GM12878 (cell line): ENCODE results near the gene FGFBP1. TPM values are rescaled to one million over a fixed set of nuclear protein-coding genes. Genes with fewer than 3 reads are reported as not detected.

Experiments
- ATAC-seq: fragments of 200-7000 bp; cut with Tn5 transposase; 3 replicates; pipeline ENCODE4 v1.9.1; 2020; ENCODE audit warnings: mild to moderate bottlenecking, moderate library complexity
- BruUV-seq: library from RNA; stranded (reverse); fragments of 400-500 nt; replicated peaks from 2 replicates; lab custom pipeline; 2021; lab: Mats Ljungman, UMichigan
- CTCF ChIA-PET: fragments of 300-600 bp; sonication (Branson Sonifier 250); formaldehyde crosslinking; extraction: SDS; loops from one replicate; lab custom pipeline; 2021; ENCODE audit warnings: inconsistent platforms; lab: Yijun Ruan, JAX
- POLR2A ChIA-PET: fragments of 350-600 bp; formaldehyde crosslinking; extraction: SDS; loops from one replicate; lab custom pipeline; 2021; ENCODE audit warnings: inconsistent platforms; lab: Charles Lee
- RAD21 ChIA-PET: fragments of 300-600 bp; sonication (Branson Sonifier 250); formaldehyde crosslinking; loops from one replicate; lab custom pipeline; 2023; ENCODE audit warnings: antibody characterized with exemption; ENCODE audit not compliant: unreplicated experiment; lab: Charles Lee
- SMC1A ChIA-PET: fragments of 300-600 bp; sonication (Branson Sonifier 250); formaldehyde crosslinking; loops from one replicate; lab custom pipeline; 2023; ENCODE audit not compliant: unreplicated experiment, uncharacterized antibody; lab: Charles Lee
- DNase-seq: peaks from one replicate; pipeline ENCODE4 v3.0.0-alpha.2; 2011; ENCODE audit warnings: low read depth, low spot score
- FAIRE-seq: peaks from 3 replicates; lab custom pipeline; 2011; peaks lifted over from hg19 to GRCh38; lab: Jason Lieb, UNC
- H2AFZ ChIP-seq: 2 replicates; pipeline ENCODE4 v1.6.0; 2011; ENCODE audit warnings: low read depth, low read length, control low read depth; ENCODE audit not compliant: control insufficient read depth
- H3K27ac ChIP-seq: 2 replicates; pipeline ENCODE4 v1.5.1; 2011; ENCODE audit warnings: control low read depth; ENCODE audit not compliant: control insufficient read depth, insufficient read depth
- H3K27me3 ChIP-seq, 2 experiments: replicated peaks in 1 of 2; 2 replicates each; pipeline versions ENCODE4 v1.6.0 to v1.6.1; 2011; ENCODE audit warnings: low read length in 1 of 2; ENCODE audit not compliant: control insufficient read depth in 2 of 2, insufficient read depth in 2 of 2
- H3K36me3 ChIP-seq, 2 experiments: 2 replicates each; pipeline ENCODE4 v1.5.1; 2011; ENCODE audit warnings: low read length in 1 of 2; ENCODE audit not compliant: control insufficient read depth in 2 of 2, insufficient read depth in 2 of 2
- H3K4me1 ChIP-seq: 2 replicates; pipeline ENCODE4 v1.6.1; 2011; ENCODE audit warnings: mild to moderate bottlenecking, low read length, moderate library complexity, mixed read lengths; ENCODE audit not compliant: control insufficient read depth, insufficient read depth
- H3K4me2 ChIP-seq: 2 replicates; pipeline ENCODE4 v1.6.0; 2011; ENCODE audit warnings: control low read depth; ENCODE audit not compliant: control insufficient read depth, insufficient read depth
- H3K4me3 ChIP-seq: fragments of 200-600 bp; sonication (generic); 2 replicates; pipeline ENCODE4 v1.5.1; 2016
- H3K79me2 ChIP-seq: 2 replicates; pipeline ENCODE4 v1.6.0; 2011; ENCODE audit warnings: low read length; ENCODE audit not compliant: control insufficient read depth, insufficient read depth
- H3K9ac ChIP-seq: 2 replicates; pipeline ENCODE4 v1.8.0; 2011; ENCODE audit warnings: low read length, control low read depth, mixed read lengths; ENCODE audit not compliant: control insufficient read depth, insufficient read depth
- H3K9me3 ChIP-seq: replicated peaks from 3 replicates; pipeline ENCODE4 v1.5.1; 2011; ENCODE audit warnings: mild to moderate bottlenecking, low read length; ENCODE audit not compliant: control insufficient read depth, insufficient read depth
- H4K20me1 ChIP-seq: 2 replicates; pipeline ENCODE4 v1.6.0; 2011; ENCODE audit not compliant: control insufficient read depth, insufficient read depth
- ASH2L ChIP-seq: fragments of 300-600, 200-600 bp; sonication (generic); IDR thresholded peaks from 2 replicates; pipeline ENCODE4 v1.6.1; 2017; ENCODE audit warnings: low read depth, mild to moderate bottlenecking, borderline replicate concordance
- BRCA1 ChIP-seq: IDR thresholded peaks from 2 replicates; pipeline ENCODE4 v1.6.1; 2011; ENCODE audit warnings: low read depth, low read length, improper control_type of control experiment
- EED ChIP-seq: sonication (generic); IDR thresholded peaks from 2 replicates; pipeline ENCODE4 v1.6.1; 2016; ENCODE audit warnings: antibody characterized with exemption, low read depth
- EGR1 ChIP-seq, 2 experiments: IDR thresholded peaks; 1 replicate in 1 of 2; 2 replicates in 1 of 2; pipeline ENCODE4 v1.6.1; 2011 to 2012; ENCODE audit warnings: low read depth in 2 of 2, low read length in 2 of 2, borderline replicate concordance in 1 of 2, mild to moderate bottlenecking in 1 of 2, moderate library complexity in 1 of 2
- EZH2 ChIP-seq: IDR thresholded peaks from 2 replicates; pipeline ENCODE4 v1.6.1; 2012; ENCODE audit warnings: low read depth, mild to moderate bottlenecking, control low read depth, inconsistent platforms, low read length, borderline replicate concordance; ENCODE audit not compliant: control insufficient read depth
- GABPA ChIP-seq: IDR thresholded peaks from 2 replicates; pipeline ENCODE4 v1.6.1; 2014; ENCODE audit warnings: antibody characterized with exemption, low read depth, mild to moderate bottlenecking, inconsistent platforms
- IRF4 ChIP-seq: IDR thresholded peaks from 2 replicates; pipeline ENCODE4 v1.6.1; 2011; ENCODE audit warnings: low read depth, low read length
- MEF2B ChIP-seq: fragments of 450-650 bp; IDR thresholded peaks from 2 replicates; pipeline ENCODE4 v1.6.1; 2018; ENCODE audit warnings: mild to moderate bottlenecking, moderate library complexity; ENCODE audit not compliant: partially characterized antibody, poor library complexity, severe bottlenecking
- MTA2 ChIP-seq: fragments of 450-650 bp; IDR thresholded peaks from 2 replicates; pipeline ENCODE4 v1.6.1; 2016; ENCODE audit warnings: low read depth, mild to moderate bottlenecking, moderate library complexity
- MTA3 ChIP-seq: IDR thresholded peaks from 2 replicates; pipeline ENCODE4 v1.6.1; 2012; ENCODE audit warnings: low read length, inconsistent platforms, borderline replicate concordance
- MYC ChIP-seq: IDR thresholded peaks from 2 replicates; pipeline ENCODE4 v1.6.1; 2011; ENCODE audit warnings: mild to moderate bottlenecking, low read length, moderate library complexity, inconsistent platforms; ENCODE audit not compliant: insufficient read depth, insufficient replicate concordance, insufficient read length, severe bottlenecking
- NBN ChIP-seq: fragments of 450-650 bp; IDR thresholded peaks from 2 replicates; pipeline ENCODE4 v1.6.1; 2016
- NFYA ChIP-seq: IDR thresholded peaks from 2 replicates; pipeline ENCODE4 v1.6.1; 2011; ENCODE audit warnings: low read depth, mild to moderate bottlenecking, low read length, improper control_type of control experiment, borderline replicate concordance
- SMARCA5 ChIP-seq: fragments of 450-650 bp; IDR thresholded peaks from 2 replicates; pipeline ENCODE4 v1.6.1; 2017; ENCODE audit warnings: mild to moderate bottlenecking
- WRNIP1 ChIP-seq: IDR thresholded peaks from 2 replicates; pipeline ENCODE4 v1.6.1; 2011; ENCODE audit warnings: low read depth, low read length, improper control_type of control experiment, borderline replicate concordance
- ZNF274 ChIP-seq: IDR thresholded peaks from one replicate; pipeline ENCODE4 v1.8.0; 2011; ENCODE audit not compliant: insufficient read length, insufficient read depth
- ZNF622 ChIP-seq: fragments of 450-650 bp; IDR thresholded peaks from 2 replicates; pipeline ENCODE4 v1.6.1; 2017; ENCODE audit warnings: mild to moderate bottlenecking, inconsistent platforms
- ZSCAN29 ChIP-seq: fragments of 450-650 bp; IDR thresholded peaks from 2 replicates; pipeline ENCODE4 v1.6.1; 2017; ENCODE audit warnings: mild to moderate bottlenecking, moderate library complexity
- whole genome bisulfite sequencing: methylation state at CpG from one replicate; pipeline ENCODE4 v1.1.6; 2016; ENCODE audit warnings: low lambda C conversion rate; ENCODE audit not compliant: insufficient replicate concordance, insufficient coverage; ENCODE audit errors: missing lambda C conversion rate; 5-methylcytosine and 5-hydroxymethylcytosine counted together
- in situ Hi-C: fragments of 300-500 bp; cut with MboI; formaldehyde crosslinking; loops from 9 replicates; pipeline ENCODE4 v1.14.3; 2018; ENCODE audit warnings: mixed read lengths
- intact Hi-C: fragments of 100-400 bp; cut with micrococcal nuclease; formaldehyde crosslinking; loops from one replicate; pipeline ENCODE4 v1.14.2; 2022; ENCODE audit not compliant: unreplicated experiment
- polyA plus RNA-seq, 11 experiments: library from polyadenylated mRNA; depleted of rRNA in 4 of 11; unstranded in 6 of 11; stranded (reverse) in 5 of 11; fragments of >200 nt; fragmentation: Nextera tagmentation in 4 of 11; fragmentation: Illumina TruSeq in 1 of 11; extraction: Ambion mirVana in 4 of 11; extraction: Trizol in 1 of 11; gene quantifications; 1 replicate in 1 of 11; 2 replicates in 10 of 11; pipeline versions ENCODE4 v1.2.1 to v1.2.3, GENCODE V29; 2011 to 2016; ENCODE audit warnings: inconsistent platforms in 2 of 11, missing spikeins in 2 of 11, low read depth in 1 of 11
- total RNA-seq, 4 experiments: library from RNA; depleted of rRNA in 3 of 4; stranded (reverse); fragments of >200 nt in 3 of 4; fragmentation: Illumina TruSeq in 1 of 4; extraction: Trizol in 1 of 4; gene quantifications; 2 replicates each; pipeline versions ENCODE4 v1.2.1 to v1.2.3, GENCODE V29; 2013 to 2021

FGFBP1 gene
- total and polyA plus RNA-seq, 10 of the 15 experiments (the other 5 are each of a cell fraction or from before 2014, with no cell fraction given), result 0.09 to 0.11 (median 0.09) TPM; not detected in 7

GRCh38 chr4:15907430-15907829, 31.1 kb downstream of the FGFBP1 start:
- Histone ChIP-seq H3K4me2 (no peak overlapping the region), H3K79me2 (no peaks in the 10 kb centered on the region), H3K9me3 (no peaks in the 10 kb centered on the region; the same call in 2 of the 3 replicates), H2AFZ (no peak overlapping the region), H3K4me3 (no peak overlapping the region), H3K27me3 (no peaks in the 10 kb centered on the region; a peak in 1 of 4 replicates), H3K4me1 (no peaks in the 10 kb centered on the region), H4K20me1 (no peaks in the 10 kb centered on the region), H3K9ac (no peak overlapping the region), H3K36me3 (no peaks in the 10 kb centered on the region), H3K27ac (no peak overlapping the region)
- ChIA-PET POLR2A (no interaction called here), RAD21 (interaction anchor here (1.2 kb wide), 1 partner anchor 101 kb away, joined by 3 read pairs; no protein-coding TSS in a partner anchor), SMC1A (interaction anchor here (1.0 to 1.2 kb wide), 2 partner anchors 24 to 49 kb away, joined by 3 to 4 read pairs; no protein-coding TSS in a partner anchor), CTCF (no interaction called here)
- ATAC-seq (no peak), DNase-seq (no peak), FAIRE-seq (no peak)
- in situ Hi-C loops, result no loop called here
- 37% methylated on average over 1 of the region's 1 CpG for WGBS
- TF ChIP-seq NFYA (no peak), ASH2L (no peak), SMARCA5 (no peak), ZSCAN29 (no peak), ZNF274 (no peak), IRF4 (no peak), EGR1 (IDR thresholded peaks at IDR 0.05; ENCODE audit: borderline replicate concordance in 1 of 2, low read depth in 2 of 2, low read length in 2 of 2) (no peak)
- intact Hi-C loops, result no loop called here
- BruUV-seq, result no TSS peak

GRCh38 chr4:15906020-15906443, 32.5 kb downstream of the FGFBP1 start:
- Histone ChIP-seq H3K9me3 (no peaks in the 10 kb centered on the region; the same call in 2 of the 3 replicates), H3K27me3 (no peaks in the 10 kb centered on the region), H3K36me3 (no peaks in the 10 kb centered on the region), H3K4me2 (no peak overlapping the region), H4K20me1 (no peaks in the 10 kb centered on the region), H3K4me1 (no peaks in the 10 kb centered on the region), H3K4me3 (no peak overlapping the region), H2AFZ (no peak overlapping the region), H3K27ac (no peak overlapping the region), H3K9ac (no peak overlapping the region), H3K79me2 (no peaks in the 10 kb centered on the region)
- POLR2A ChIA-PET, result no interaction called here
- intact Hi-C loops (no loop called here), in situ Hi-C loops (no loop called here)
- TF ChIP-seq MYC (no peak), NBN (no peak), ZNF622 (no peak), MTA3 (no peak), EGR1 (IDR thresholded peaks at IDR 0.05; ENCODE audit: borderline replicate concordance in 1 of 2, low read depth in 2 of 2, low read length in 2 of 2) (no peak), EED (no peak), BRCA1 (no peak), EZH2 (no peak), MTA2 (no peak), MEF2B (no peak), WRNIP1 (no peak), GABPA (no peak)
- SMC1A ChIA-PET, result interaction anchor here (0.9 kb wide), 1 partner anchor 98 kb away, joined by 4 read pairs; no protein-coding TSS in a partner anchor
- no TSS peak for BruUV-seq
- RAD21 ChIA-PET, result interaction anchor here (1.2 kb wide), 1 partner anchor 100 kb away, joined by 3 read pairs; no protein-coding TSS in a partner anchor
- DNase-seq, result no peak
- CTCF ChIA-PET, result interaction anchor here (1.1 kb wide), 1 partner anchor 23 kb away, joined by 3 read pairs; no protein-coding TSS in a partner anchor
- FAIRE-seq, result no peak
- 49% methylated on average over 15 of the region's 25 CpGs for WGBS
- no peak for ATAC-seq
